ENCODE measurements around the gene ATP5PB. TPM values are rescaled to one million over a fixed set of nuclear protein-coding genes. Genes with fewer than 3 reads are reported as not detected.

Gene ATP5PB
- total RNA-seq, 1 donor from 2014 or later, result 132 TPM

- intact Hi-C loops (cut with DNase I), result no loop called here
- Histone ChIP-seq H3K4me1 (peaks cover 5% of the 10 kb centered on the region), H3K27ac (peak overlapping the region; percentile 52), H3K27me3 (no peaks in the 10 kb centered on the region), H3K9me3 (no peaks in the 10 kb centered on the region), H3K4me3 (no peak overlapping the region), H3K36me3 (peaks cover 38% of the 10 kb centered on the region)
- no peak for TF ChIP-seq CTCF (IDR thresholded peaks at IDR 0.05)
- ATAC-seq, result no peak
- DNase-seq, result no peak
These were observed 21.3 kb downstream of the ATP5PB start for GRCh38 chr1:111470596-111470995.

- Histone ChIP-seq H3K9me3 (no peaks in the 10 kb centered on the region), H3K4me3 (no peak overlapping the region), H3K27me3 (no peaks in the 10 kb centered on the region), H3K36me3 (peaks cover 38% of the 10 kb centered on the region), H3K4me1 (peaks cover 5% of the 10 kb centered on the region), H3K27ac (peak overlapping the region; percentile 53)
- ATAC-seq, result peak; percentile 92
- intact Hi-C loops (cut with DNase I), result no loop called here
- no peak for TF ChIP-seq CTCF (IDR thresholded peaks at IDR 0.05)
- DNase-seq, result peak; percentile 65
These were observed 21.7 kb downstream of the ATP5PB start for GRCh38 chr1:111471012-111471411.

GRCh38 chr1:111471538-111471937, 22.3 kb downstream of the ATP5PB start:
- H3K27me3 ChIP-seq, result no peaks in the 10 kb centered on the region
- H3K4me3 ChIP-seq, result no peak overlapping the region
- peaks cover 5% of the 10 kb centered on the region for H3K4me1 ChIP-seq
- intact Hi-C loops (cut with DNase I), result no loop called here
- no peaks in the 10 kb centered on the region for H3K9me3 ChIP-seq
- peaks cover 38% of the 10 kb centered on the region for H3K36me3 ChIP-seq
- DNase-seq (no peak), ATAC-seq (no peak)
- peak overlapping the region; percentile 53 for H3K27ac ChIP-seq
- TF ChIP-seq CTCF (IDR thresholded peaks at IDR 0.05), result no peak

GRCh38 chr1:111474106-111474505, 24.8 kb downstream of the ATP5PB start:
- Histone ChIP-seq H3K27ac (peak overlapping the region; percentile 85), H3K9me3 (no peaks in the 10 kb centered on the region), H3K4me3 (peak overlapping the region; percentile 38), H3K4me1 (peaks cover 5% of the 10 kb centered on the region), H3K27me3 (no peaks in the 10 kb centered on the region), H3K36me3 (peaks cover 18% of the 10 kb centered on the region)
- DNase-seq, result no peak
- TF ChIP-seq CTCF (IDR thresholded peaks at IDR 0.05), result no peak
- no peak for ATAC-seq
- intact Hi-C loops (cut with DNase I), result no loop called here

- H3K27ac ChIP-seq, result peak overlapping the region; percentile 85
- no peaks in the 10 kb centered on the region for H3K27me3 ChIP-seq
- no peak for ATAC-seq
- no peak for TF ChIP-seq CTCF (IDR thresholded peaks at IDR 0.05)
- H3K4me3 ChIP-seq, result peak overlapping the region; percentile 38
- H3K36me3 ChIP-seq, result peaks cover 14% of the 10 kb centered on the region
- intact Hi-C loops (cut with DNase I), result no loop called here
- peaks cover 5% of the 10 kb centered on the region for H3K4me1 ChIP-seq
- DNase-seq, result no peak
- H3K9me3 ChIP-seq, result no peaks in the 10 kb centered on the region
These were observed 25.3 kb downstream of the ATP5PB start for GRCh38 chr1:111474521-111474920.

GRCh38 chr1:111475701-111476100, 26.4 kb downstream of the ATP5PB start:
- H3K27me3 ChIP-seq, result no peaks in the 10 kb centered on the region
- no peak for ATAC-seq
- no peak for DNase-seq
- peaks cover 2% of the 10 kb centered on the region for H3K36me3 ChIP-seq
- no peak for TF ChIP-seq CTCF (IDR thresholded peaks at IDR 0.05)
- H3K4me3 ChIP-seq, result peak overlapping the region; percentile 38
- H3K27ac ChIP-seq, result peak overlapping the region; percentile 85
- no peaks in the 10 kb centered on the region for H3K9me3 ChIP-seq
- H3K4me1 ChIP-seq, result peaks cover 10% of the 10 kb centered on the region
- intact Hi-C loops (cut with DNase I), result no loop called here
